Measurements from ENCODE around the gene CT83.

GRCh38 chrX:116413273-116413672 is 49.5 kb downstream of the CT83 start:
- TF ChIP-seq BHLHE40 (IDR thresholded peaks at IDR 0.05; ENCODE audit: low read depth, low read length) (no peak), RFX5 (IDR thresholded peaks at IDR 0.05; ENCODE audit: low read depth, low read length) (no peak), CEBPB (IDR thresholded peaks at IDR 0.05; ENCODE audit: low read depth, low read length) (no peak), CHD1 (IDR thresholded peaks at IDR 0.05; ENCODE audit: low read depth, low read length) (no peak)
